ENCODE results near the gene TMEM100.

DNA sequence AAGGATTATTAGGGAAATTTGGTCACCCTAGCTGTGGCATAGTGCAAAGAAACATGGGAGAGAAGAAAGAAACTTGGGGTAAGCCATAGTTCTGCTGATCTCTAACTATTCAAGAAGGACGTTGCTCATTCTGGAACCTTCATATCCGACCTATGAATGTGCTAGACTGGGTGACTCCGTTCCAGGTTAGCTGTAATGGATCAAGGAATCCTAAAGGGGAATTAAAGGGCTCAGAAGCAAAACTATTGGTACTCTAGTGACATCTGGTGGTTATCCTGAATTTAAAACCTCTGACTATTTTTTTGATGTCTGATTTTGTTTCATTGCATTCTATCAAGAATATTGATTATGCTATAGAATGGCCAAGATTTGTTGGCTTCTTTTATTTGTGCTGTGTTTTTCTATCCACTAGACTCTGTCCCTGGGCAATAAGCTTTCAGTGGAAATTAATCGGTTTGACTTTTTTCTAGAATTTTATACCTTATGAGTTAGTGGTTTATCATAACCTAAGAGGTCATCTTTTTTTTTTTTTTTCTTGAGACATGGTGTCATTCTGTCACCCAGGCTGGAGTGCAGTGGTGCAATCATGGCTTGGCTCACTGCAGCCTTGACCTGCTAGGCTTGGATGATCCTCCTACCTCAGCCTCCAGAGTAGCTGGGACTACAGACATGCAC lies 47.7 kb upstream of the TMEM100 start:
- TF ChIP-seq ZFX (IDR thresholded peaks at IDR 0.05; ENCODE audit: borderline replicate concordance), result no peak
- TF ChIP-seq, protein P1, sequence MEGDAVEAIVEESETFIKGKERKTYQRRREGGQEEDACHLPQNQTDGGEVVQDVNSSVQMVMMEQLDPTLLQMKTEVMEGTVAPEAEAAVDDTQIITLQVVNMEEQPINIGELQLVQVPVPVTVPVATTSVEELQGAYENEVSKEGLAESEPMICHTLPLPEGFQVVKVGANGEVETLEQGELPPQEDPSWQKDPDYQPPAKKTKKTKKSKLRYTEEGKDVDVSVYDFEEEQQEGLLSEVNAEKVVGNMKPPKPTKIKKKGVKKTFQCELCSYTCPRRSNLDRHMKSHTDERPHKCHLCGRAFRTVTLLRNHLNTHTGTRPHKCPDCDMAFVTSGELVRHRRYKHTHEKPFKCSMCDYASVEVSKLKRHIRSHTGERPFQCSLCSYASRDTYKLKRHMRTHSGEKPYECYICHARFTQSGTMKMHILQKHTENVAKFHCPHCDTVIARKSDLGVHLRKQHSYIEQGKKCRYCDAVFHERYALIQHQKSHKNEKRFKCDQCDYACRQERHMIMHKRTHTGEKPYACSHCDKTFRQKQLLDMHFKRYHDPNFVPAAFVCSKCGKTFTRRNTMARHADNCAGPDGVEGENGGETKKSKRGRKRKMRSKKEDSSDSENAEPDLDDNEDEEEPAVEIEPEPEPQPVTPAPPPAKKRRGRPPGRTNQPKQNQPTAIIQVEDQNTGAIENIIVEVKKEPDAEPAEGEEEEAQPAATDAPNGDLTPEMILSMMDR (IDR thresholded peaks at IDR 0.05), result peak; percentile 67
